Measurements from ENCODE around the gene COL2A1.

The COL2A1 gene

GRCh38 chr12:48012070-48012469 lies 7.8 kb upstream of the COL2A1 start:
- DNase-seq (ENCODE audit: insufficient read length, low spot score) (no peak), FAIRE-seq (no peak)

GRCh38 chr12:48010366-48010970 lies 6.2 kb upstream of the COL2A1 start:
- no peak for TF ChIP-seq POLR2A (IDR thresholded peaks at IDR 0.05; ENCODE audit: low read depth, low read length)
- FAIRE-seq (no peak), DNase-seq (ENCODE audit: insufficient read length, low spot score) (no peak)

More at GRCh38 chr12:48012070-48012469, 7.8 kb upstream of the COL2A1 start:
- TF ChIP-seq POLR2A (IDR thresholded peaks at IDR 0.05; ENCODE audit: low read depth, low read length) = no peak

- TF ChIP-seq POLR2A (IDR thresholded peaks at IDR 0.05; ENCODE audit: low read depth, low read length) = no peak
- no peak for FAIRE-seq
- no peak for DNase-seq (ENCODE audit: insufficient read length, low spot score)
Measured at GRCh38 chr12:48009471-48009870, 5.2 kb upstream of the COL2A1 start.

- TF ChIP-seq POLR2A (IDR thresholded peaks at IDR 0.05; ENCODE audit: low read depth, low read length) = no peak
- DNase-seq (ENCODE audit: insufficient read length, low spot score) = no peak
- no peak for FAIRE-seq
Measured at GRCh38 chr12:48008950-48009349, 4.7 kb upstream of the COL2A1 start.

GRCh38 chr12:48008349-48008748 lies 4.1 kb upstream of the COL2A1 start:
- DNase-seq (ENCODE audit: insufficient read length, low spot score) = no peak
- no peak for TF ChIP-seq POLR2A (IDR thresholded peaks at IDR 0.05; ENCODE audit: low read depth, low read length)
- no peak for FAIRE-seq

GRCh38 chr12:48007206-48007605 lies 2.9 kb upstream of the COL2A1 start:
- no peak for FAIRE-seq
- TF ChIP-seq POLR2A (IDR thresholded peaks at IDR 0.05; ENCODE audit: low read depth, low read length) = no peak
- no peak for DNase-seq (ENCODE audit: insufficient read length, low spot score)

GRCh38 chr12:48005750-48006021 lies 1.4 kb upstream of the COL2A1 start:
- DNase-seq (ENCODE audit: insufficient read length, low spot score) (no peak), FAIRE-seq (no peak)
- no peak for TF ChIP-seq POLR2A (IDR thresholded peaks at IDR 0.05; ENCODE audit: low read depth, low read length)

GRCh38 chr12:48005001-48005749 lies 899 bp upstream of the COL2A1 start:
- no peak for FAIRE-seq
- TF ChIP-seq POLR2A (IDR thresholded peaks at IDR 0.05; ENCODE audit: low read depth, low read length) = no peak
- no peak for DNase-seq (ENCODE audit: insufficient read length, low spot score)

GRCh38 chr12:48003226-48004052 lies 837 bp downstream of the COL2A1 start:
- FAIRE-seq (no peak), DNase-seq (ENCODE audit: insufficient read length, low spot score) (no peak)
- TF ChIP-seq POLR2A (IDR thresholded peaks at IDR 0.05; ENCODE audit: low read depth, low read length) = no peak

- no peak for FAIRE-seq
- no peak for TF ChIP-seq POLR2A (IDR thresholded peaks at IDR 0.05; ENCODE audit: low read depth, low read length)
- DNase-seq (ENCODE audit: insufficient read length, low spot score) = no peak
Measured at GRCh38 chr12:48002773-48003218, 1.5 kb downstream of the COL2A1 start.

- no peak for TF ChIP-seq POLR2A (IDR thresholded peaks at IDR 0.05; ENCODE audit: low read depth, low read length)
- DNase-seq (ENCODE audit: insufficient read length, low spot score) (no peak), FAIRE-seq (no peak)
Measured at GRCh38 chr12:48002414-48002730, 1.9 kb downstream of the COL2A1 start.

GRCh38 chr12:48001505-48002413 lies 2.5 kb downstream of the COL2A1 start:
- DNase-seq (ENCODE audit: insufficient read length, low spot score) (peak; percentile 72), FAIRE-seq (no peak)
- no peak for TF ChIP-seq POLR2A (IDR thresholded peaks at IDR 0.05; ENCODE audit: low read depth, low read length)

GRCh38 chr12:48000878-48001504 lies 3.3 kb downstream of the COL2A1 start:
- peak; percentile 77 for DNase-seq (ENCODE audit: insufficient read length, low spot score)
- peak; percentile 38 for FAIRE-seq
- TF ChIP-seq POLR2A (IDR thresholded peaks at IDR 0.05; ENCODE audit: low read depth, low read length) = no peak

All from H54 (cell line).